Stimulated activated naive CD8-positive, alpha-beta T cell treated with anti-CD3 and anti-CD28 coated beads, Interleukin-15, Interleukin-2, amounts not matched to agents 100 ng/mL and 50 ng/mL, for 24 hours (primary cell): ENCODE results near the gene FNDC3B.
A peak's percentile ranks its signal among the peaks of the same experiment; 100 is the strongest.

Source experiments
- H3K27ac Mint-ChIP-seq: one replicate; pipeline ENCODE4 v1.8.0; 2021; ENCODE audit warnings: mild to moderate bottlenecking, mixed read lengths
- H3K27me3 Mint-ChIP-seq: one replicate; pipeline ENCODE4 v1.8.0; 2021; ENCODE audit warnings: mixed read lengths
- H3K36me3 Mint-ChIP-seq: one replicate; pipeline ENCODE4 v1.8.0; 2021; ENCODE audit warnings: low read depth, mixed read lengths
- H3K4me1 Mint-ChIP-seq: one replicate; pipeline ENCODE4 v1.8.0; 2021; ENCODE audit warnings: low read depth, mixed read lengths
- H3K4me3 Mint-ChIP-seq: one replicate; pipeline ENCODE4 v1.8.0; 2021; ENCODE audit warnings: mild to moderate bottlenecking, mixed read lengths
- H3K9me3 Mint-ChIP-seq: one replicate; pipeline ENCODE4 v1.8.0; 2021; ENCODE audit warnings: mixed read lengths

The FNDC3B gene

DNA sequence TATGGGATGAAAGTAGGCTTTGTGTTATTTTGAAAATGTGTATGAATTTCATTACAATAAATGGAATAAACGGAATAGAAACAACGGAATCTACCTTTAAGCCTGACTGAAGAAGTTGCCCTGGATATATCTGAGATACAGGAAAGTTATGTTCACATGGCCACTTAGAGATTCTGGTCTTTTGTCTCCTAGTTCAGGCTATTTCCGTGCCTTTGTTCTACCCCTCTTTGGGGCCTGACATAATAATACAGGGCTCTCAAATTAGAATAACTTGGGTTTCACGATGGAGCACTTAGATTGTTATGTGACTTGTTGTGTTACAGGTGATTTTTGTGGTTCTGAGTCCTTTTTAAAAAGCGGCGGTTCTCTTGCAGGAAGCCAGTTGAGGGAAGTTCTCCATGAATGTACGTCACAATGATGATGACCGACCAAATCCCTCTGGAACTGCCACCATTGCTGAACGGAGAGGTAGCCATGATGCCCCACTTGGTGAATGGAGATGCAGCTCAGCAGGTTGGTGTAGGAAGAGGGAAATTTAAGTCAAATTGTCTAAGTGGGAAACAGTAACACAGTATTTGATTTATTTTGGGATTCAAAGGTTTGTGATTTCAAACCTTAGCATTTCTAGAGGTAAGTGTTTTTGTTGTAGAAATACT lies 72.8 kb downstream of the FNDC3B start:
- peaks cover 31% of the 10 kb centered on the region for H3K36me3 Mint-ChIP-seq

DNA sequence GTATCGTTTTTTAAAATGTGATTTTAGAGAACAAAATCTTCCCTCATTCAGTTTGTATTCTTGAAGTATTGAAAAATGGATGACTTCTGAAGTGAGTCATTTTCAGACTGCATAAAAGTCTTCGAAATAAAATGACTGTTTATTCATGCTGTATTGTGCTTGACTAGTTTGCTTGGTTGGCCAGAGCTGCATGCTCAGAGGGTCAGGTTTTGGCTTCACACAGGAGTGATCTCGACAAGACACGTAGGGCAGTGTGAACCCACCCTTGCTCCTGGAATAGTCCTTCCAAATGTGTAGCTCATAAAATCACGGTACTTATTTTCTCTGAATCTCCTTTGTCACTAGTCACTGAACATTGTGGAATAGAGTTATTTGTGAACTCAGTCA lies 73.3 kb downstream of the FNDC3B start:
- Mint-ChIP-seq H3K4me1 (peaks cover 19% of the 10 kb centered on the region), H3K9me3 (no peaks in the 10 kb centered on the region), H3K4me3 (no peak overlapping the region), H3K27ac (no peak overlapping the region), H3K27me3 (peaks cover 9% of the 10 kb centered on the region), H3K36me3 (peaks cover 31% of the 10 kb centered on the region)

More for the DNA sequence above, 72.8 kb downstream of the FNDC3B start:
- no peak overlapping the region for H3K4me3 Mint-ChIP-seq
- no peaks in the 10 kb centered on the region for H3K9me3 Mint-ChIP-seq
- no peak overlapping the region for H3K27ac Mint-ChIP-seq
- peaks cover 24% of the 10 kb centered on the region for H3K4me1 Mint-ChIP-seq
- peaks cover 12% of the 10 kb centered on the region for H3K27me3 Mint-ChIP-seq

DNA sequence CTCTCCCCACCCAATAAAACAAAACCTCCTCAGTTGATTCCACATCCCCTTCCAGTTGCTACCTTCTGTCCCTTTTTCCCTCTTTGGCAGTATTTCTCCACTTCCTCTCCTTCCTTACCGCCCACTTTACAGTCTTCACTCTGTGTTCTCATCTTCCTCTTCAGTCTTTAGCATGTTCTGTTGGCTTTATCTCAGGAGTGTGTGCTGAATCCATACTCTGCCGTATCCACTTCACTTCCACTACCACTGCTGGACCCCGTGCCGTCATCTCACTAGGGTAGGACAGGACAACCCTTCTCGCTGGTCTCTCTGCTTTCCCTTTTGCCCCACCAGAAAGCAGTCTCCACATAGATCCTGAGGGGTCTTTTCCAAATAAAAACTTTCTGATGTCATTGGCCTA lies 74.3 kb downstream of the FNDC3B start:
- Mint-ChIP-seq H3K4me1 (peaks cover 9% of the 10 kb centered on the region), H3K4me3 (no peak overlapping the region), H3K27ac (no peak overlapping the region), H3K9me3 (no peaks in the 10 kb centered on the region), H3K36me3 (peaks cover 40% of the 10 kb centered on the region), H3K27me3 (peaks cover 6% of the 10 kb centered on the region)

GRCh38 chr3:172115059-172115458 lies 75.7 kb downstream of the FNDC3B start:
- peaks cover 44% of the 10 kb centered on the region for H3K36me3 Mint-ChIP-seq
- no peaks in the 10 kb centered on the region for H3K9me3 Mint-ChIP-seq
- peak overlapping the region; percentile 4 for H3K27ac Mint-ChIP-seq
- no peaks in the 10 kb centered on the region for H3K4me1 Mint-ChIP-seq
- H3K27me3 Mint-ChIP-seq = peaks cover 5% of the 10 kb centered on the region
- H3K4me3 Mint-ChIP-seq = no peak overlapping the region

DNA sequence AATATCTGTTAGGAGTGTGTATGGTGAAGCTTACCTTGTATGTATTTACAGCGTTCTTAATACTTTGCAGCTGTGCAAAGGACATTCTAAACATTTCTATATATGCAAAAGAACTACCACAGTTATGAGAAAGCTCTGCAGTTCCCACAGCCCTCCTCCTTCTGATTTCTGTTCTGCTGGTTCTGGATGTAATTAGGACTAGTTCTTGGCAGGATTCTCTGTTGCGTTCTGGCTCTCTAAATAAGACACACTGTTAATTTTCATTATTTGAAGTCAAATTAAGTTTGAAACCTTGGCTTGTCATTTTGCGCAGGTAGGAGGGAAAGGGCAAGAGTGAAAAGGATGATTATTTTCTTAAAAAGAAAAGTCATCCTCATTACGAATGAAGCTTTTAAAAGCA lies 76.4 kb downstream of the FNDC3B start:
- H3K36me3 Mint-ChIP-seq = peaks cover 47% of the 10 kb centered on the region
- no peak overlapping the region for H3K27ac Mint-ChIP-seq
- no peaks in the 10 kb centered on the region for H3K4me1 Mint-ChIP-seq
- no peaks in the 10 kb centered on the region for H3K9me3 Mint-ChIP-seq
- no peak overlapping the region for H3K4me3 Mint-ChIP-seq
- H3K27me3 Mint-ChIP-seq = peaks cover 5% of the 10 kb centered on the region

- H3K27ac Mint-ChIP-seq = no peak overlapping the region
- no peaks in the 10 kb centered on the region for H3K4me1 Mint-ChIP-seq
- peaks cover 39% of the 10 kb centered on the region for H3K36me3 Mint-ChIP-seq
- peaks cover 5% of the 10 kb centered on the region for H3K27me3 Mint-ChIP-seq
- no peak overlapping the region for H3K4me3 Mint-ChIP-seq
- no peaks in the 10 kb centered on the region for H3K9me3 Mint-ChIP-seq
Observed at GRCh38 chr3:172118019-172118418, 78.6 kb downstream of the FNDC3B start.

DNA sequence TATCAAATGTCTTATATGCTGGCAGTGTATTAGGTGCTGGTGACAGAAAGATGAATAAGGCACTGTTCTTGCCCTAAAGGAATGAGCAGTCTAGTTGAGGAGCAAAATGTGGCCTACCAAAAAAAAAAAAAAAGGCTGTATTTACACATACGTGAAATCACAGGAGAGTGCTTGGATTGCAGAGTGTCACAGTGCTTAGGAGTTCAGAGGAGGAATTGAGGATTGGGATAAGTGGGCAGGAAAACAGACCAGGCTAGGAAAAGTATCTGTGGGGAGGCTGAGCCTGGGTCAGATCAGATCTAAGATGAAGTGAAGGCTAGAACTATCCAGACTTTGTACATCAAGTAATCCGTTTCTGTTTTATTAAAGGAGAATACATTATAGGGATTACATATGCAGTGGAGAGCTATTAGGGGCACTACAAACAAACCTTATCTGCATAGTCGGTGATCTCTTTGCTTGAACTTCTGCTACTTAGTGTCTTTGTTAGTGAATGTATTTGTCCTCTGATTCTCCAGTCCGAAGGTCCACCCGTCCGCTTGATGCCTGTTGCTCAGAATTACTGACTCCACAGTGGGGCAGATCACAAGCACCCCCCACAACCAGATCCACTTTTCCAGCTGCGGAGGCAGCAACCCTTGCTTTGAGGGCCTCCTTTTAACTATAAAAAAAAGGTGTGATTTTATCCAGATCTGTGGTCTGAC lies 80.0 kb downstream of the FNDC3B start:
- Mint-ChIP-seq H3K4me3 (no peak overlapping the region), H3K36me3 (peaks cover 42% of the 10 kb centered on the region), H3K27ac (no peak overlapping the region), H3K27me3 (no peaks in the 10 kb centered on the region), H3K9me3 (no peaks in the 10 kb centered on the region), H3K4me1 (no peaks in the 10 kb centered on the region)

DNA sequence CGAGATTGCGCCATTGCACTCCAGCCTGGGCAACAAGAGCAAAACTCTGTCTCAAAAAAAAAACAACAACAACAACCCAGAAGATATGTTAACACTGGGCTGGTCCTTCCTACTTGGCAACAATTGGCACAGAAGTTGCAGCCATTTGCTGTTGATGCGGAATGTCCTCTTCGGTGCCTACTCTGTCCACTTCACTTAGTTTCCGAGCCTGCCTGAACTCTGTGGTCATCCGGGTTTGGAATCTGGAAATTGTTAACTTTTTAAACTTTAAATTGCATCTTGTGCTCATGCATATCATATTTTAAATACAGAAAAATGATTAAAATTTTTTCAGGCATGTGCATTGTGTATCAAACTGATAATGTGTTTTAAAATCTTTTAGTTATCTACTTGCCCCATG lies 81.5 kb downstream of the FNDC3B start:
- Mint-ChIP-seq H3K36me3 (peaks cover 49% of the 10 kb centered on the region), H3K9me3 (no peaks in the 10 kb centered on the region), H3K4me3 (no peak overlapping the region), H3K27ac (no peak overlapping the region), H3K27me3 (no peaks in the 10 kb centered on the region), H3K4me1 (peaks cover 9% of the 10 kb centered on the region)

- Mint-ChIP-seq H3K27ac (no peak overlapping the region), H3K4me3 (no peak overlapping the region), H3K9me3 (no peaks in the 10 kb centered on the region), H3K4me1 (peaks cover 19% of the 10 kb centered on the region), H3K36me3 (peaks cover 49% of the 10 kb centered on the region), H3K27me3 (no peaks in the 10 kb centered on the region)
Observed at GRCh38 chr3:172121981-172122380, 82.6 kb downstream of the FNDC3B start.

DNA sequence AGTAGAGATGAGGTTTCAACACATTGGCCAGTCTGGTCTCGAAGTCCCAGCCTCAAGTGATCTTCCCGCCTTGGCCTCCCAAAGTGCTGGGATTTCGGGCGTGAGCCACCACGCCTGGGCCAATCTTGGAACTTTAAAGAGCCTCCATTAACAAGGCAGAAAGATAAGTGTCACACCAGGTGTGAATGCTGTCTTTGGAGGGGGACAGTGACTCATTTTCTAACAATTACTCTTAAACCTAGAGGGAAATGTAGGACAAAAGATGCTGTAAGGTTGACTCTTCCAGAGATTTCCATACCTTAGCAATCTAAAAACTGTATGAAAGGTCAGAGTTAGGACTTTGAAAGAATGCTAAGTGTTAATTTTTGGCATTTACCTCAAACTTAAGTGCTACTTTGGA lies 84.9 kb downstream of the FNDC3B start:
- H3K4me1 Mint-ChIP-seq = peaks cover 31% of the 10 kb centered on the region
- no peaks in the 10 kb centered on the region for H3K27me3 Mint-ChIP-seq
- no peak overlapping the region for H3K4me3 Mint-ChIP-seq
- no peaks in the 10 kb centered on the region for H3K9me3 Mint-ChIP-seq
- no peak overlapping the region for H3K27ac Mint-ChIP-seq
- peaks cover 35% of the 10 kb centered on the region for H3K36me3 Mint-ChIP-seq

- Mint-ChIP-seq H3K4me3 (no peak overlapping the region), H3K4me1 (peaks cover 38% of the 10 kb centered on the region), H3K27ac (no peak overlapping the region), H3K9me3 (no peaks in the 10 kb centered on the region), H3K27me3 (no peaks in the 10 kb centered on the region), H3K36me3 (peaks cover 31% of the 10 kb centered on the region)
Observed at GRCh38 chr3:172125053-172125452, 85.7 kb downstream of the FNDC3B start.

- no peak overlapping the region for H3K27ac Mint-ChIP-seq
- H3K9me3 Mint-ChIP-seq = no peaks in the 10 kb centered on the region
- H3K27me3 Mint-ChIP-seq = no peaks in the 10 kb centered on the region
- H3K36me3 Mint-ChIP-seq = peaks cover 32% of the 10 kb centered on the region
- H3K4me3 Mint-ChIP-seq = no peak overlapping the region
- H3K4me1 Mint-ChIP-seq = peaks cover 46% of the 10 kb centered on the region
Observed at GRCh38 chr3:172125963-172126457, 86.6 kb downstream of the FNDC3B start.

GRCh38 chr3:172126741-172127140 lies 87.4 kb downstream of the FNDC3B start:
- Mint-ChIP-seq H3K4me3 (no peak overlapping the region), H3K36me3 (peaks cover 32% of the 10 kb centered on the region), H3K27ac (no peak overlapping the region), H3K27me3 (no peaks in the 10 kb centered on the region), H3K9me3 (no peaks in the 10 kb centered on the region), H3K4me1 (peaks cover 47% of the 10 kb centered on the region)

GRCh38 chr3:172127141-172127540 lies 87.8 kb downstream of the FNDC3B start:
- H3K9me3 Mint-ChIP-seq = no peaks in the 10 kb centered on the region
- H3K27me3 Mint-ChIP-seq = no peaks in the 10 kb centered on the region
- H3K4me1 Mint-ChIP-seq = peaks cover 51% of the 10 kb centered on the region
- H3K36me3 Mint-ChIP-seq = peaks cover 32% of the 10 kb centered on the region
- no peak overlapping the region for H3K4me3 Mint-ChIP-seq
- H3K27ac Mint-ChIP-seq = no peak overlapping the region

DNA sequence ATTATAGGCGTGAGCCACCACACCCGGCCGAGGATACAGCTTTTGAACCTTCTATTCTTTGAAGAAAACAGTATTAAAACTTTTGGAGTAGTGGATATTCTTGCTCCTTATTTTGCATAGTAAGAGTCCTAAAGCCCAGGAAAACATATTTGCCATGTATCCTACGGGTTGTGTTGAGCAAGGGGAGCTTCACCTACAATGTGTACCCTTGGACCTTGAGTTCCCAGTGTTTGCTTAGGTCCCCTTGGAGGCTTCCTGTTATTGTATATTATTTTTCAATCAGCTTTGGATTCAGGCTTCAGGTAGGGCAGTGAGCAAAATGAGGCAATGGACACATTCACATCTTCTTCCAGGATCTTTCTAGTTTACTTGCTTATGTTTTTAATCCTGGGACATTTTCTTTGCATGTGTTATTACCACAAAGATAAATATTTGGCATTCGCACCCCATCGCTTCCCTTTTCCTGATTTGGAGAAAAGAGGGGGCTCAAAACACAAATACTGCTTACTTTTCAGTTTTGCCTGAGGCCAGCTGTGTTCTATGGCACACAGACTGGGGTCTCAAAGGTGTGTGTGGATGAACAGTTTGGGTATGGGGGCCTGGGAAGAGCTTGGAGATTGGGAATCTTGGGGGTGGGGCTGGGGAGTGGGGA lies 88.7 kb downstream of the FNDC3B start:
- Mint-ChIP-seq H3K4me1 (peaks cover 55% of the 10 kb centered on the region), H3K4me3 (no peak overlapping the region), H3K9me3 (no peaks in the 10 kb centered on the region), H3K36me3 (peaks cover 32% of the 10 kb centered on the region), H3K27me3 (no peaks in the 10 kb centered on the region), H3K27ac (no peak overlapping the region)
